ENCODE measurements around the gene TAC3.

Gene TAC3

GRCh38 chr12:57006809-57007475 is 9.4 kb downstream of the TAC3 start:
- Histone ChIP-seq H3K4me3 (ENCODE audit: low read depth, low read length) (peak overlapping the region; percentile 4), H3K9me3 (no peaks in the 10 kb centered on the region), H3K36me3 (peaks cover 25% of the 10 kb centered on the region), H3K27me3 (no peaks in the 10 kb centered on the region), H3K4me1 (no peaks in the 10 kb centered on the region)
- DNase-seq: no peak
- TF ChIP-seq CTCF (IDR thresholded peaks at IDR 0.05; ENCODE audit: low read depth, low read length): no peak

- peak; percentile 41; the same call in 1 of the 2 replicates for TF ChIP-seq CTCF (IDR thresholded peaks at IDR 0.05; ENCODE audit: low read depth, low read length)
- no peaks in the 10 kb centered on the region for H3K4me1 ChIP-seq
- peak within 1 kb of the TSS; percentile 85 for H3K4me3 ChIP-seq (ENCODE audit: low read depth, low read length)
- DNase-seq: peak; percentile 81
- H3K27me3 ChIP-seq: no peaks in the 10 kb centered on the region
- no peaks in the 10 kb centered on the region for H3K9me3 ChIP-seq
- peaks cover 33% of the 10 kb centered on the region for H3K36me3 ChIP-seq
These were observed 10.1 kb downstream of the TAC3 start, which contains the start of gene ZBTB39 for GRCh38 chr12:57005980-57006808. Gene ZBTB39 (minus strand): TSS chr12:57006546. CDS start chr12:57004917, 1,629 bp downstream.

- H3K4me1 ChIP-seq: no peaks in the 10 kb centered on the region
- H3K27me3 ChIP-seq: no peaks in the 10 kb centered on the region
- DNase-seq: no peak
- H3K36me3 ChIP-seq: peaks cover 41% of the 10 kb centered on the region
- H3K9me3 ChIP-seq: no peaks in the 10 kb centered on the region
- no peak overlapping the region for H3K4me3 ChIP-seq (ENCODE audit: low read depth, low read length)
- TF ChIP-seq CTCF (IDR thresholded peaks at IDR 0.05; ENCODE audit: low read depth, low read length): no peak
These were observed 11.7 kb downstream of the TAC3 start for GRCh38 chr12:57004651-57005050.

GRCh38 chr12:57003395-57003794 is 12.9 kb downstream of the TAC3 start:
- Histone ChIP-seq H3K4me3 (ENCODE audit: low read depth, low read length) (no peak overlapping the region), H3K9me3 (no peaks in the 10 kb centered on the region), H3K27me3 (no peaks in the 10 kb centered on the region), H3K4me1 (no peaks in the 10 kb centered on the region), H3K36me3 (peaks cover 41% of the 10 kb centered on the region)
- no peak for TF ChIP-seq CTCF (IDR thresholded peaks at IDR 0.05; ENCODE audit: low read depth, low read length)
- DNase-seq: no peak

- H3K27me3 ChIP-seq: no peaks in the 10 kb centered on the region
- H3K36me3 ChIP-seq: peaks cover 45% of the 10 kb centered on the region
- H3K9me3 ChIP-seq: no peaks in the 10 kb centered on the region
- no peaks in the 10 kb centered on the region for H3K4me1 ChIP-seq
- TF ChIP-seq CTCF (IDR thresholded peaks at IDR 0.05; ENCODE audit: low read depth, low read length): peak; percentile 85
- DNase-seq: peak; percentile 75
- no peak overlapping the region for H3K4me3 ChIP-seq (ENCODE audit: low read depth, low read length)
These were observed 14.9 kb downstream of the TAC3 start for GRCh38 chr12:57001448-57001906.

- no peaks in the 10 kb centered on the region for H3K9me3 ChIP-seq
- no peak for TF ChIP-seq CTCF (IDR thresholded peaks at IDR 0.05; ENCODE audit: low read depth, low read length)
- no peaks in the 10 kb centered on the region for H3K27me3 ChIP-seq
- H3K4me1 ChIP-seq: no peaks in the 10 kb centered on the region
- H3K36me3 ChIP-seq: peaks cover 45% of the 10 kb centered on the region
- no peak for DNase-seq
- no peak overlapping the region for H3K4me3 ChIP-seq (ENCODE audit: low read depth, low read length)
These were observed 15.9 kb downstream of the TAC3 start for GRCh38 chr12:57000393-57000792.
